Naive thymus-derived CD4-positive, alpha-beta T cell (primary cell): ENCODE measurements around the gene CWC27. TPM values are rescaled to one million over a fixed set of nuclear protein-coding genes. Genes with fewer than 3 reads are reported as not detected.
A peak's percentile ranks its signal among the peaks of the same experiment; 100 is the strongest.

Source experiments
- ATAC-seq: fragments of 150-1000 bp; cut with Tn5 transposase; 2 replicates; pipeline ENCODE4 v1.10.0; 2021; ENCODE audit warnings: mild to moderate bottlenecking, moderate library complexity
- CTCF ChIA-PET: fragments of 350-600 bp; sonication (Branson Sonifier 250); formaldehyde crosslinking; loops from one replicate; lab custom pipeline; 2021; ENCODE audit warnings: antibody characterized with exemption; lab: Charles Lee
- POLR2A ChIA-PET: fragments of 350-600 bp; sonication (Branson Sonifier 250); formaldehyde crosslinking; loops from one replicate; lab custom pipeline; 2021; ENCODE audit warnings: antibody characterized with exemption, inconsistent platforms; lab: Charles Lee
- DNase-seq, 9 donors: peaks; one replicate each; pipeline versions ENCODE4 v3.0.0 to v3.0.0-alpha.2; 2020 to 2022; ENCODE audit warnings: mixed read lengths in 1 of 9
- H3K27ac ChIP-seq: one replicate; pipeline ENCODE4 v1.7.0; 2013; ENCODE audit warnings: mild to moderate bottlenecking, low read depth, low read length, moderate library complexity
- H3K27me3 ChIP-seq, 2 donors: one replicate each; pipeline ENCODE4 v1.7.0; 2013; ENCODE audit warnings: low read length in 2 of 2, mild to moderate bottlenecking in 2 of 2, moderate library complexity in 2 of 2; ENCODE audit not compliant: control insufficient read depth in 2 of 2, insufficient read depth in 2 of 2
- H3K36me3 ChIP-seq, 3 experiments: 1 replicate in 2 of 3; 2 replicates in 1 of 3; pipeline ENCODE4 v1.7.0; 2013; ENCODE audit warnings: low read length in 3 of 3, mild to moderate bottlenecking in 3 of 3, moderate library complexity in 1 of 3; ENCODE audit not compliant: insufficient read depth in 3 of 3, control insufficient read depth in 2 of 3
- H3K4me1 ChIP-seq, 2 donors: one replicate each; pipeline ENCODE4 v1.7.0; 2013; ENCODE audit warnings: low read length in 2 of 2, mild to moderate bottlenecking in 2 of 2, moderate library complexity in 1 of 2; ENCODE audit not compliant: control insufficient read depth in 2 of 2, insufficient read depth in 2 of 2
- H3K4me3 ChIP-seq: 2 replicates; pipeline ENCODE4 v1.7.0; 2013; ENCODE audit warnings: mild to moderate bottlenecking, low read length
- H3K9me3 ChIP-seq, 3 experiments: 1 replicate in 2 of 3; 2 replicates in 1 of 3; pipeline ENCODE4 v1.7.0; 2013; ENCODE audit warnings: low read length in 3 of 3; ENCODE audit not compliant: control insufficient read depth in 2 of 3
- H3K27ac Mint-ChIP-seq, 9 donors: one replicate each; pipeline ENCODE4 v1.8.0; 2020 to 2022; ENCODE audit warnings: mixed read lengths in 9 of 9, mild to moderate bottlenecking in 8 of 9, moderate library complexity in 5 of 9, inconsistent platforms in 2 of 9
- H3K27me3 Mint-ChIP-seq, 5 donors: one replicate each; pipeline ENCODE4 v1.8.0; 2021 to 2022; ENCODE audit warnings: mixed read lengths in 5 of 5, mild to moderate bottlenecking in 1 of 5
- H3K36me3 Mint-ChIP-seq, 5 donors: one replicate each; pipeline ENCODE4 v1.8.0; 2020 to 2022; ENCODE audit warnings: mixed read lengths in 5 of 5, mild to moderate bottlenecking in 3 of 5, inconsistent platforms in 1 of 5
- H3K4me1 Mint-ChIP-seq, 7 donors: one replicate each; pipeline ENCODE4 v1.8.0; 2020 to 2022; ENCODE audit warnings: mixed read lengths in 7 of 7, mild to moderate bottlenecking in 3 of 7, inconsistent platforms in 1 of 7
- H3K4me3 Mint-ChIP-seq, 10 donors: one replicate each; pipeline ENCODE4 v1.8.0; 2020 to 2022; ENCODE audit warnings: mild to moderate bottlenecking in 10 of 10, mixed read lengths in 10 of 10, moderate library complexity in 6 of 10, inconsistent platforms in 2 of 10
- H3K9me3 Mint-ChIP-seq, 11 donors: one replicate each; pipeline ENCODE4 v1.8.0; 2020 to 2022; ENCODE audit warnings: mixed read lengths in 11 of 11, mild to moderate bottlenecking in 4 of 11, inconsistent platforms in 1 of 11, moderate library complexity in 1 of 11
- intact Hi-C, 2 donors: fragments of 100-400 bp; cut with micrococcal nuclease; formaldehyde crosslinking; loops; one replicate each; pipeline ENCODE4 v1.15.1; 2023
- polyA plus RNA-seq, 2 donors: library from polyadenylated mRNA; unstranded; fragments of 300-500 nt; fragmentation: Illumina TruSeq; gene quantifications; one replicate each; pipeline ENCODE4 v1.2.3, GENCODE V29; 2021
- total RNA-seq, 6 experiments: library from RNA in 5 of 6; stranded (reverse) in 5 of 6; gene quantifications; 1 replicate in 5 of 6; 2 replicates in 1 of 6; pipeline ENCODE4 v1.2.3 and lab custom pipeline; 2021 to 2026

CWC27 gene
- total and polyA plus RNA-seq, 7 experiments from 2014 or later = 17.8 to 41.8 (median 21.1) TPM

GRCh38 chr5:64775291-64775690 is 6.6 kb downstream of the CWC27 start:
- Mint-ChIP-seq H3K27me3 (no peaks in the 10 kb centered on the region), H3K4me1 (peaks cover 8 to 62% (median 40%) of the 10 kb centered on the region in 7 donors), H3K27ac (no peak overlapping the region), H3K4me3 (no peak overlapping the region), H3K9me3 (no peaks in the 10 kb centered on the region), H3K36me3 (peaks cover 8 to 25% (median 10%) of the 10 kb centered on the region in 5 donors)
- H3K27me3 ChIP-seq = no peaks in the 10 kb centered on the region
- no peak overlapping the region for H3K4me3 ChIP-seq
- H3K27ac ChIP-seq = no peak overlapping the region
- peaks cover under 1 to 7% of the 10 kb centered on the region in 2 donors for H3K4me1 ChIP-seq
- DNase-seq (no peak), ATAC-seq (no peak)
- intact Hi-C loops = no loop called here
- CTCF ChIA-PET = no interaction called here
- H3K36me3 ChIP-seq = peaks cover 0 to 16% (median 0%) of the 10 kb centered on the region in 3 experiments
- H3K9me3 ChIP-seq = no peaks in the 10 kb centered on the region
- POLR2A ChIA-PET = interaction anchor here (0.7 kb wide), 1 partner anchor 715 kb away, joined by 4 read pairs; no protein-coding TSS in a partner anchor

- H3K4me1 Mint-ChIP-seq = peaks cover 0 to 16% (median 11%) of the 10 kb centered on the region in 7 donors
- H3K36me3 Mint-ChIP-seq = peaks cover 4 to 20% (median 16%) of the 10 kb centered on the region in 5 donors
- H3K9me3 Mint-ChIP-seq = no peaks in the 10 kb centered on the region
- ChIA-PET CTCF (interaction anchor here (0.6 to 3.8 kb wide), 4 partner anchors 138 to 675 kb away, joined by 3 to 21 read pairs (median 4); no protein-coding TSS in a partner anchor), POLR2A (interaction anchor here (1.1 kb wide), 1 partner anchor 15 kb away, joined by 3 read pairs; no protein-coding TSS in a partner anchor)
- ATAC-seq = peak; percentile 90
- intact Hi-C loops = loop anchor here (1.0 to 10.0 kb wide), 3 partner anchors 16 to 1380 kb away; partner anchors contain the start of genes CWC27 (in 1 of the 2) and SREK1IP1 (in 1 of the 2)
- Histone ChIP-seq H3K27me3 (no peaks in the 10 kb centered on the region), H3K9me3 (no peaks in the 10 kb centered on the region), H3K36me3 (peaks cover 0 to 16% (median 4%) of the 10 kb centered on the region in 3 experiments), H3K4me3 (no peak overlapping the region), H3K27ac (no peak overlapping the region), H3K4me1 (no peaks in the 10 kb centered on the region)
- DNase-seq = peak; percentile 36 to 74 (median 65)
- H3K27me3 Mint-ChIP-seq = no peaks in the 10 kb centered on the region
- H3K27ac Mint-ChIP-seq = peak overlapping the region in 1 of 9 donors; percentile 37
- no peak overlapping the region for H3K4me3 Mint-ChIP-seq
Measured at GRCh38 chr5:64784451-64785025, 15.8 kb downstream of the CWC27 start.

GRCh38 chr5:64786372-64786771 is 17.6 kb downstream of the CWC27 start:
- Histone ChIP-seq H3K36me3 (peaks cover 0 to 16% (median 4%) of the 10 kb centered on the region in 3 experiments), H3K4me3 (no peak overlapping the region), H3K4me1 (no peaks in the 10 kb centered on the region), H3K27me3 (no peaks in the 10 kb centered on the region), H3K9me3 (no peaks in the 10 kb centered on the region), H3K27ac (no peak overlapping the region)
- POLR2A ChIA-PET = no interaction called here
- no peaks in the 10 kb centered on the region for H3K9me3 Mint-ChIP-seq
- intact Hi-C loops = loop anchor here in 1 of 2 donors (10.0 kb wide), 1 partner anchor 1382 kb away; no protein-coding TSS in a partner anchor
- peaks cover 0 to 7% (median 5%) of the 10 kb centered on the region in 7 donors for H3K4me1 Mint-ChIP-seq
- peak overlapping the region in 1 of 9 donors; percentile 1 for H3K27ac Mint-ChIP-seq
- H3K27me3 Mint-ChIP-seq = no peaks in the 10 kb centered on the region
- H3K4me3 Mint-ChIP-seq = no peak overlapping the region
- CTCF ChIA-PET = no interaction called here
- ATAC-seq (no peak), DNase-seq (no peak)
- H3K36me3 Mint-ChIP-seq = peaks cover 3 to 28% (median 14%) of the 10 kb centered on the region in 5 donors

- H3K27me3 Mint-ChIP-seq = no peaks in the 10 kb centered on the region
- H3K9me3 Mint-ChIP-seq = no peaks in the 10 kb centered on the region
- peaks cover 3 to 44% (median 20%) of the 10 kb centered on the region in 5 donors for H3K36me3 Mint-ChIP-seq
- peaks cover 0 to 7% (median 5%) of the 10 kb centered on the region in 7 donors for H3K4me1 Mint-ChIP-seq
- no peaks in the 10 kb centered on the region for H3K9me3 ChIP-seq
- intact Hi-C loops = loop anchor here in 1 of 2 donors (10.0 kb wide), 1 partner anchor 1383 kb away; no protein-coding TSS in a partner anchor
- no peak overlapping the region for H3K4me3 ChIP-seq
- DNase-seq (no peak), ATAC-seq (no peak)
- CTCF ChIA-PET = interaction anchor here (1.0 kb wide), 1 partner anchor 695 kb away, joined by 3 read pairs; no protein-coding TSS in a partner anchor
- H3K27me3 ChIP-seq = no peaks in the 10 kb centered on the region
- H3K4me3 Mint-ChIP-seq = no peak overlapping the region
- no peak overlapping the region for H3K27ac ChIP-seq
- peaks cover 0 to 16% (median 4%) of the 10 kb centered on the region in 3 experiments for H3K36me3 ChIP-seq
- POLR2A ChIA-PET = no interaction called here
- no peak overlapping the region for H3K27ac Mint-ChIP-seq
- no peaks in the 10 kb centered on the region for H3K4me1 ChIP-seq
Measured at GRCh38 chr5:64788156-64788555, 19.4 kb downstream of the CWC27 start.

GRCh38 chr5:64789457-64789856 is 20.7 kb downstream of the CWC27 start:
- intact Hi-C loops = loop anchor here in 1 of 2 donors (10.0 kb wide), 1 partner anchor 1385 kb away; no protein-coding TSS in a partner anchor
- H3K36me3 ChIP-seq = peaks cover 0 to 17% (median 4%) of the 10 kb centered on the region in 3 experiments
- no peak overlapping the region for H3K4me3 Mint-ChIP-seq
- no peaks in the 10 kb centered on the region for H3K9me3 Mint-ChIP-seq
- ATAC-seq (no peak), DNase-seq (no peak)
- no peak overlapping the region for H3K27ac ChIP-seq
- no peaks in the 10 kb centered on the region for H3K27me3 ChIP-seq
- no peaks in the 10 kb centered on the region for H3K4me1 ChIP-seq
- no peaks in the 10 kb centered on the region for H3K27me3 Mint-ChIP-seq
- no peak overlapping the region for H3K27ac Mint-ChIP-seq
- peaks cover 0 to 7% (median 2%) of the 10 kb centered on the region in 7 donors for H3K4me1 Mint-ChIP-seq
- ChIA-PET POLR2A (no interaction called here), CTCF (no interaction called here)
- peaks cover 3 to 50% (median 20%) of the 10 kb centered on the region in 5 donors for H3K36me3 Mint-ChIP-seq
- no peaks in the 10 kb centered on the region for H3K9me3 ChIP-seq
- H3K4me3 ChIP-seq = no peak overlapping the region

- Histone ChIP-seq H3K27ac (no peak overlapping the region), H3K9me3 (no peaks in the 10 kb centered on the region), H3K4me1 (no peaks in the 10 kb centered on the region), H3K27me3 (no peaks in the 10 kb centered on the region), H3K4me3 (no peak overlapping the region), H3K36me3 (peaks cover 0 to 17% (median 4%) of the 10 kb centered on the region in 3 experiments)
- CTCF ChIA-PET = no interaction called here
- intact Hi-C loops = no loop called here
- no peak overlapping the region for H3K4me3 Mint-ChIP-seq
- peaks cover 3 to 49% (median 20%) of the 10 kb centered on the region in 5 donors for H3K36me3 Mint-ChIP-seq
- H3K9me3 Mint-ChIP-seq = no peaks in the 10 kb centered on the region
- no peak for ATAC-seq
- H3K27ac Mint-ChIP-seq = no peak overlapping the region
- POLR2A ChIA-PET = no interaction called here
- H3K27me3 Mint-ChIP-seq = no peaks in the 10 kb centered on the region
- H3K4me1 Mint-ChIP-seq = peaks cover 0 to 7% (median 0%) of the 10 kb centered on the region in 7 donors
- no peak for DNase-seq
Measured at GRCh38 chr5:64790210-64790609, 21.5 kb downstream of the CWC27 start.
